Measurements from ENCODE around the gene NEGR1. TPM values are rescaled to one million over a fixed set of nuclear protein-coding genes. Genes with fewer than 3 reads are reported as not detected.

The NEGR1 gene
- total and polyA plus RNA-seq, 2 experiments from 2014 or later = 1.0 to 2.8 TPM

- DNase-seq (ENCODE audit: low spot score) = no peak
- Histone ChIP-seq H3K9me2 (replicated peaks; ENCODE audit: insufficient read depth) (no peaks in the 10 kb centered on the region), H3K79me2 (no peaks in the 10 kb centered on the region), H3K9me3 (ENCODE audit: low read depth) (no peaks in the 10 kb centered on the region), H3K4me3 (no peak overlapping the region), H3K4me1 (ENCODE audit: insufficient read depth) (no peaks in the 10 kb centered on the region), H3K27me3 (no peaks in the 10 kb centered on the region), H3K27ac (no peak overlapping the region), H4K20me1 (ENCODE audit: insufficient read depth, poor library complexity, severe bottlenecking) (no peaks in the 10 kb centered on the region), H3K36me3 (replicated peaks; ENCODE audit: insufficient read depth, low read depth) (no peaks in the 10 kb centered on the region), H3K4me2 (no peak overlapping the region), H2AFZ (no peak overlapping the region)
- no peak for TF ChIP-seq EZH2 (IDR thresholded peaks at IDR 0.05; ENCODE audit: borderline replicate concordance)
- TF ChIP-seq CTCF (IDR thresholded peaks at IDR 0.05; ENCODE audit: poor library complexity) = no peak
- no peak for TF ChIP-seq EZH2phosphoT487 (IDR thresholded peaks at IDR 0.05; ENCODE audit: low read depth, severe bottlenecking, unreplicated experiment)
- 80% methylated on average over 2 of the region's 2 CpGs for WGBS (ENCODE audit: low lambda C conversion rate, missing lambda C conversion rate)
Observed at GRCh38 chr1:71919811-71920509, 362.4 kb downstream of the NEGR1 start.

DNA sequence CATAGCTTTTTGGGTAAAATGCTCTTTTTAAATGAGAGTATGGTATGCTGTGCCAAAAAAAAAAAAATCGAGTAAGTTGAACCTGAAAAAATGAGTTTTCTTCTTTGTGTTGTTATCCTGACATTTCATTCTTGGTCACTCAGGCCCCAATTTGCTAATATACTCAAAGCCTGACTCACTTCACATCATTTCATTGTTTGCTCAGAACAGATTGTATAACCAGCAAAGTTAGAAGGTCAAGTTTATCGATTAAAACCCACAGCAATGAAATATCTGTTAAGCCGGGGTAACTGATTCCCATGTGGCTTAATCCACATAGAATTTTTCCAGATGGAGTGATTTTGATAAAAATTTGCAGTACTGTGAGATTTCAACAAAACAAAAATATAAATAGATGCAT, 363.7 kb downstream of the NEGR1 start:
- H3K4me1 ChIP-seq (ENCODE audit: insufficient read depth) = no peaks in the 10 kb centered on the region
- no peak overlapping the region for H2AFZ ChIP-seq
- DNase-seq (ENCODE audit: low spot score) = peak; percentile 3
- no peaks in the 10 kb centered on the region for H3K36me3 ChIP-seq (replicated peaks; ENCODE audit: insufficient read depth, low read depth)
- H3K27ac ChIP-seq = no peak overlapping the region
- no peaks in the 10 kb centered on the region for H3K9me3 ChIP-seq (ENCODE audit: low read depth)
- H3K79me2 ChIP-seq = no peaks in the 10 kb centered on the region
- WGBS (ENCODE audit: low lambda C conversion rate, missing lambda C conversion rate) = 52% methylated on average over 3 of the region's 3 CpGs
- H3K9me2 ChIP-seq (replicated peaks; ENCODE audit: insufficient read depth) = no peaks in the 10 kb centered on the region
- no peaks in the 10 kb centered on the region for H3K27me3 ChIP-seq
- TF ChIP-seq EZH2phosphoT487 (IDR thresholded peaks at IDR 0.05; ENCODE audit: low read depth, severe bottlenecking, unreplicated experiment) = no peak
- TF ChIP-seq CTCF (IDR thresholded peaks at IDR 0.05; ENCODE audit: poor library complexity) = no peak
- TF ChIP-seq EZH2 (IDR thresholded peaks at IDR 0.05; ENCODE audit: borderline replicate concordance) = no peak
- H3K4me2 ChIP-seq = peak overlapping the region; percentile 21
- no peaks in the 10 kb centered on the region for H4K20me1 ChIP-seq (ENCODE audit: insufficient read depth, poor library complexity, severe bottlenecking)
- H3K4me3 ChIP-seq = no peak overlapping the region

DNA sequence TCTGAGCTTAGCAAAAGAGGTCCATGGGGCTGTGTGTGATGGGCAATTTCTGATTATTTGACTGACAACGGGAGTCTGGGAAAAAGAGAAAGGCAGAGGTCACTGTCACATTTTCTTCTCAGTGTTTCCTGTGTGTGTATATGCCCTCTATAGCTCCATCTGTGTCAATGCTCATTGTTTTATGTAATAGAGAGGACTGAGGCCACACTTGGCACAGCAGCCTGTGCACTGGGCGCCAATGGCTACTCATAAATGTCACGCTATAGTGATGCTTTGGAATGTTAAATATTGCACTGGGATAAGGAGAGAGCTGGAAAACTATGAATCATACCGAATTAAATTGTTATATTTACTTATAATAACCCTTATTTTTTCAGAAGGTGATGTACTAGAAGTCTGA, 365.4 kb downstream of the NEGR1 start:
- no peak for TF ChIP-seq CTCF (IDR thresholded peaks at IDR 0.05; ENCODE audit: poor library complexity)
- no peak for TF ChIP-seq EZH2 (IDR thresholded peaks at IDR 0.05; ENCODE audit: borderline replicate concordance)
- no peak for TF ChIP-seq EZH2phosphoT487 (IDR thresholded peaks at IDR 0.05; ENCODE audit: low read depth, severe bottlenecking, unreplicated experiment)
- Histone ChIP-seq H3K4me1 (ENCODE audit: insufficient read depth) (no peaks in the 10 kb centered on the region), H3K79me2 (no peaks in the 10 kb centered on the region), H3K36me3 (replicated peaks; ENCODE audit: insufficient read depth, low read depth) (no peaks in the 10 kb centered on the region), H3K4me3 (no peak overlapping the region), H3K27me3 (no peaks in the 10 kb centered on the region), H4K20me1 (ENCODE audit: insufficient read depth, poor library complexity, severe bottlenecking) (no peaks in the 10 kb centered on the region), H3K4me2 (no peak overlapping the region), H3K9me2 (replicated peaks; ENCODE audit: insufficient read depth) (no peaks in the 10 kb centered on the region), H3K9me3 (ENCODE audit: low read depth) (no peaks in the 10 kb centered on the region), H3K27ac (no peak overlapping the region), H2AFZ (no peak overlapping the region)
- DNase-seq (ENCODE audit: low spot score) = no peak
- 95% methylated on average over 4 of the region's 4 CpGs for WGBS (ENCODE audit: low lambda C conversion rate, missing lambda C conversion rate)

Measured in hepatocyte (in vitro differentiated cells).